H9 (cell line): Measurements from ENCODE around the gene ZDHHC11. TPM values are rescaled to one million over a fixed set of nuclear protein-coding genes. Genes with fewer than 3 reads are reported as not detected.
"Not testable (repeated sequence)": the region's sequence is repeated elsewhere in the genome, so short reads cannot be mapped to it uniquely, and the experiment has no call there.

Experiments used
- DNase-seq: peaks from one replicate; pipeline ENCODE4 v3.0.0-alpha.2; 2017
- H2AFZ ChIP-seq: one replicate; pipeline ENCODE4 v1.6.1; 2013; ENCODE audit warnings: mild to moderate bottlenecking, low read length, control low read depth, moderate library complexity
- H2AK5ac ChIP-seq: 2 replicates; pipeline ENCODE4 v1.6.1; 2013; ENCODE audit warnings: low read length, control low read depth, mixed read lengths; ENCODE audit not compliant: insufficient read length
- H2BK120ac ChIP-seq: one replicate; pipeline ENCODE4 v1.6.1; 2013; ENCODE audit warnings: low read depth, mild to moderate bottlenecking, low read length, control low read depth, inconsistent platforms; ENCODE audit not compliant: poor library complexity, severe bottlenecking
- H2BK12ac ChIP-seq: 2 replicates; pipeline ENCODE4 v1.6.1; 2013; ENCODE audit warnings: low read length, control low read depth, mixed read lengths, low read depth; ENCODE audit not compliant: insufficient read length
- H2BK15ac ChIP-seq: 2 replicates; pipeline ENCODE4 v1.6.1; 2013; ENCODE audit warnings: low read depth, low read length, control low read depth
- H2BK20ac ChIP-seq: one replicate; pipeline ENCODE4 v1.6.1; 2013; ENCODE audit warnings: low read depth, mild to moderate bottlenecking, low read length, control low read depth, inconsistent platforms; ENCODE audit not compliant: poor library complexity, severe bottlenecking
- H2BK5ac ChIP-seq: 2 replicates; pipeline ENCODE4 v1.6.1; 2013; ENCODE audit warnings: low read length, control low read depth, mixed read lengths; ENCODE audit not compliant: insufficient read length
- H3K14ac ChIP-seq: 2 replicates; pipeline ENCODE4 v1.6.1; 2013; ENCODE audit warnings: low read length, control low read depth; ENCODE audit not compliant: insufficient read depth
- H3K18ac ChIP-seq: 2 replicates; pipeline ENCODE4 v1.6.1; 2013; ENCODE audit warnings: low read depth, mild to moderate bottlenecking, mixed read lengths, low read length, control low read depth; ENCODE audit not compliant: insufficient read length
- H3K23ac ChIP-seq: 2 replicates; pipeline ENCODE4 v1.6.1; 2013; ENCODE audit warnings: low read length, control low read depth, mixed read lengths, low read depth; ENCODE audit not compliant: insufficient read length
- H3K23me2 ChIP-seq: 2 replicates; pipeline ENCODE4 v1.6.1; 2013; ENCODE audit warnings: low read depth, mild to moderate bottlenecking, mixed read lengths, low read length, control low read depth; ENCODE audit not compliant: insufficient read length, poor library complexity, severe bottlenecking
- H3K27ac ChIP-seq: 2 replicates; pipeline ENCODE4 v1.5.1; 2013; ENCODE audit warnings: low read length, control low read depth, mixed read lengths, low read depth; ENCODE audit not compliant: insufficient read length
- H3K27me3 ChIP-seq: 2 replicates; pipeline ENCODE4 v1.6.1; 2013; ENCODE audit warnings: low read length, control low read depth, inconsistent platforms; ENCODE audit not compliant: insufficient read depth
- H3K4ac ChIP-seq: 2 replicates; pipeline ENCODE4 v1.6.1; 2013; ENCODE audit warnings: low read depth, mild to moderate bottlenecking, control low read depth, inconsistent platforms, low read length, moderate library complexity
- H3K4me1 ChIP-seq: 2 replicates; pipeline ENCODE4 v1.6.1; 2013; ENCODE audit warnings: low read length, control low read depth, inconsistent platforms; ENCODE audit not compliant: insufficient read depth
- H3K4me2 ChIP-seq: 2 replicates; pipeline ENCODE4 v1.6.1; 2013; ENCODE audit warnings: low read length, control low read depth, mixed read lengths; ENCODE audit not compliant: insufficient read length, insufficient read depth
- H3K56ac ChIP-seq: 2 replicates; pipeline ENCODE4 v1.6.1; 2013; ENCODE audit warnings: low read depth, mild to moderate bottlenecking, mixed read lengths, low read length, control low read depth; ENCODE audit not compliant: insufficient read length
- H3K79me1 ChIP-seq: 2 replicates; pipeline ENCODE4 v1.6.1; 2013; ENCODE audit warnings: low read depth, mild to moderate bottlenecking, moderate library complexity, low read length, control low read depth, inconsistent platforms; ENCODE audit not compliant: insufficient read depth, poor library complexity, severe bottlenecking
- H3K79me2 ChIP-seq: 2 replicates; pipeline ENCODE4 v1.6.1; 2013; ENCODE audit warnings: low read length, control low read depth, inconsistent platforms; ENCODE audit not compliant: insufficient read depth
- H3K9ac ChIP-seq: 2 replicates; pipeline ENCODE4 v1.6.1; 2013; ENCODE audit warnings: low read length, control low read depth, mixed read lengths; ENCODE audit not compliant: insufficient read length; ENCODE audit errors: extremely low read depth
- H3K9me3 ChIP-seq: one replicate; pipeline ENCODE4 v1.6.1; 2013; ENCODE audit warnings: low read depth, low read length, inconsistent platforms; ENCODE audit not compliant: control insufficient read depth
- H3T11ph ChIP-seq: one replicate; pipeline ENCODE4 v1.6.1; 2013; ENCODE audit warnings: mild to moderate bottlenecking, low read length, control low read depth, inconsistent platforms
- H4K20me1 ChIP-seq: one replicate; pipeline ENCODE4 v1.6.1; 2013; ENCODE audit not compliant: control insufficient read depth, insufficient read length, insufficient read depth
- H4K5ac ChIP-seq: 2 replicates; pipeline ENCODE4 v1.6.1; 2013; ENCODE audit warnings: low read depth, mild to moderate bottlenecking, mixed read lengths, low read length, control low read depth; ENCODE audit not compliant: insufficient read length
- H4K8ac ChIP-seq: replicated peaks from 2 replicates; pipeline ENCODE4 v1.6.1; 2013; ENCODE audit warnings: low read length, control low read depth, mixed read lengths, low read depth; ENCODE audit not compliant: insufficient read length
- H4K91ac ChIP-seq: 2 replicates; pipeline ENCODE4 v1.6.1; 2013; ENCODE audit warnings: low read depth, mild to moderate bottlenecking, moderate library complexity, mixed read lengths, low read length, control low read depth; ENCODE audit not compliant: insufficient read length
- H3K27ac Mint-ChIP-seq, 3 experiments: 2 replicates in 2 of 3; 3 replicates in 1 of 3; pipeline ENCODE4 v1.8.0; 2020 to 2021; ENCODE audit warnings: mixed read lengths in 3 of 3, mild to moderate bottlenecking in 1 of 3, moderate library complexity in 1 of 3
- H3K27me3 Mint-ChIP-seq: 2 replicates; pipeline ENCODE4 v1.8.0; 2021; ENCODE audit warnings: low read depth, mild to moderate bottlenecking, moderate library complexity, mixed read lengths
- H3K36me3 Mint-ChIP-seq, 3 experiments: 2 replicates in 2 of 3; 3 replicates in 1 of 3; pipeline ENCODE4 v1.8.0; 2020 to 2021; ENCODE audit warnings: low read depth in 3 of 3, mixed read lengths in 3 of 3; ENCODE audit not compliant: insufficient read depth in 1 of 3
- H3K4me1 Mint-ChIP-seq, 2 experiments: 2 replicates each; pipeline ENCODE4 v1.8.0; 2020; ENCODE audit warnings: mixed read lengths in 2 of 2
- H3K4me3 Mint-ChIP-seq, 2 experiments: 2 replicates in 1 of 2; 3 replicates in 1 of 2; pipeline ENCODE4 v1.8.0; 2020 to 2021; ENCODE audit warnings: mild to moderate bottlenecking in 2 of 2, mixed read lengths in 2 of 2, moderate library complexity in 1 of 2
- H3K9me3 Mint-ChIP-seq, 2 experiments: 2 replicates in 1 of 2; 3 replicates in 1 of 2; pipeline ENCODE4 v1.8.0; 2020; ENCODE audit warnings: mild to moderate bottlenecking in 2 of 2, mixed read lengths in 2 of 2, moderate library complexity in 1 of 2
- WGBS: extraction: QIAGEN DNeasy Blood & Tissue Kit; methylation state at CpG from one replicate; pipeline ENCODE4 v1.1.7; 2013; ENCODE audit warnings: missing lambda C conversion rate, low lambda C conversion rate, mixed read lengths; ENCODE audit not compliant: insufficient read length; ENCODE audit errors: extremely low coverage; 5-methylcytosine and 5-hydroxymethylcytosine counted together
- total RNA-seq: library from RNA; stranded (reverse); gene quantifications from 2 replicates; pipeline ENCODE4 v1.2.1, GENCODE V29; 2021

The ZDHHC11 gene
- total RNA-seq, 1 experiment from 2014 or later = 37.6 TPM

GRCh38 chr5:787224-787856 lies 63.4 kb downstream of the ZDHHC11 start:
- H3T11ph ChIP-seq, H2BK5ac ChIP-seq, H4K20me1 ChIP-seq, H2BK20ac ChIP-seq, H3K4me1 ChIP-seq, H3K4me1 Mint-ChIP-seq, H3K14ac ChIP-seq, H3K23me2 ChIP-seq, H3K79me1 ChIP-seq, H3K4ac ChIP-seq, H2BK12ac ChIP-seq, H3K18ac ChIP-seq, H3K4me2 ChIP-seq, H2AK5ac ChIP-seq, H3K27ac Mint-ChIP-seq, H2AFZ ChIP-seq, H2BK15ac ChIP-seq, H3K23ac ChIP-seq, H2BK120ac ChIP-seq, H3K9me3 ChIP-seq, H3K4me3 Mint-ChIP-seq, H3K79me2 ChIP-seq, H3K9ac ChIP-seq, H4K8ac ChIP-seq, H4K5ac ChIP-seq, H3K56ac ChIP-seq, H3K27ac ChIP-seq, H3K27me3 ChIP-seq, H4K91ac ChIP-seq, DNase-seq: not testable (repeated sequence)
- peaks cover 54% of the 10 kb centered on the region for H3K27me3 Mint-ChIP-seq
- WGBS = no CpG with 5 or more reads among the region's 18 CpGs
- H3K9me3 Mint-ChIP-seq = peaks cover 33 to 38% of the 10 kb centered on the region in 2 experiments
- H3K36me3 Mint-ChIP-seq = peaks cover 26 to 43% (median 34%) of the 10 kb centered on the region in 3 experiments

- not testable (repeated sequence) for H3K23me2 ChIP-seq, H3K56ac ChIP-seq, H4K91ac ChIP-seq, H2BK20ac ChIP-seq, H2AFZ ChIP-seq, H2BK120ac ChIP-seq, H4K20me1 ChIP-seq, H2AK5ac ChIP-seq, H2BK12ac ChIP-seq, H2BK5ac ChIP-seq, H3K4me1 ChIP-seq, H3K79me1 ChIP-seq, H3K14ac ChIP-seq, H3T11ph ChIP-seq, H3K27ac Mint-ChIP-seq, H2BK15ac ChIP-seq, H4K8ac ChIP-seq, H3K4me1 Mint-ChIP-seq, H3K23ac ChIP-seq, H3K79me2 ChIP-seq, H3K9me3 ChIP-seq, H3K27ac ChIP-seq, H4K5ac ChIP-seq, H3K4ac ChIP-seq, H3K27me3 ChIP-seq, H3K18ac ChIP-seq, H3K9ac ChIP-seq
- H3K27me3 Mint-ChIP-seq = peaks cover 41% of the 10 kb centered on the region
- peak overlapping the region; percentile 53 for H3K4me2 ChIP-seq
- WGBS = no CpG with 5 or more reads among the region's 43 CpGs
- peak; percentile 33 for DNase-seq
- H3K4me3 Mint-ChIP-seq = peak overlapping the region; percentile 63 to 83
- H3K9me3 Mint-ChIP-seq = peaks cover 18 to 23% of the 10 kb centered on the region in 2 experiments
- H3K36me3 Mint-ChIP-seq = peaks cover 13 to 27% (median 22%) of the 10 kb centered on the region in 3 experiments
Observed at GRCh38 chr5:785181-785705, 65.5 kb downstream of the ZDHHC11 start.
